Measurements from ENCODE around the gene NPTN.
A peak's percentile ranks its signal among the peaks of the same experiment; 100 is the strongest.
"Not testable (repeated sequence)": the region's sequence is repeated elsewhere in the genome, so short reads cannot be mapped to it uniquely, and the experiment has no call there.

The NPTN gene

DNA sequence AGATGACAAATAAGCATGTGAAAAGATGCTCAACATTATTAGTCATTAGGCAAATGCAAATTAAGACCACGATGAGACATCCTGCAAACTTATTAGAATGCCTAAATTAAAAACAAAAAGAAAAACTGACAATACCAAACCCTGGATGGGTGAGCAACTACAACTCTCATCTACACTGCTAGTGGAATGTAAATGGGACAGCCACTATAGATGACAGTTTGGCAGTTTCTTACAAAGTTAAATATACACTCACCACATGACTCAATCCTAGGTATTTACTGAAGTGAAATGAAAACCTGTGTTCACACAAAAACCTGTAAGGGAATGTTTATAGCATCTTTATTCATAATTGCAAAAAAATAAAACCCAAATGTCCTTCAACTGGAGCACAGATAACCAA, 74.7 kb downstream of the NPTN start:
- no peak for TF ChIP-seq POLR2A (IDR thresholded peaks at IDR 0.05; ENCODE audit: low read depth, low read length)
- TF ChIP-seq TAF1 (IDR thresholded peaks at IDR 0.05; ENCODE audit: borderline replicate concordance, low read depth, low read length), result no peak
- no peak for TF ChIP-seq POLR2AphosphoS5 (IDR thresholded peaks at IDR 0.05; ENCODE audit: low read depth, low read length)
- FAIRE-seq (no peak), DNase-seq (ENCODE audit: insufficient read length) (no peak)

DNA sequence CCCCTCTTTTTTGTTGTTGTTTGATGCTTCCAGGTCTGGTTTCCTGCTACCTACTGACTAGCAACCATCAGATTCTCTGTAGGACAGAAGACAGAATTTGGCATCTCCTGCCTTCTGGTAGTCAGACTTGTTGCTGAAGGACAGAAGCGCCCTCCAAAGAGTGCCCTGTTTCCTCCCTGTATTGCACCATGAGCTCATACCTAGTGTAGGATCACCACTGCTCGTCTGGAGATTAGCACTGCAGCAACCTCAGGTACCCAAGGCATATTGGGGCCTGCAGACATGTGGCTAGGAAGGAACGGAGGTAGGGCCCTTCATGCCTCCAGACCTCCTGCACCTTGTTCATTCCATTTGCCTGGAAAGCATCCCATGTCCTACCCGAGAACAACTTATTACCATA, 78.1 kb downstream of the NPTN start:
- FAIRE-seq, result no peak
- no peak for DNase-seq (ENCODE audit: insufficient read length)
- TF ChIP-seq TAF1 (IDR thresholded peaks at IDR 0.05; ENCODE audit: borderline replicate concordance, low read depth, low read length), result no peak
- no peak for TF ChIP-seq POLR2A (IDR thresholded peaks at IDR 0.05; ENCODE audit: low read depth, low read length)
- no peak for TF ChIP-seq POLR2AphosphoS5 (IDR thresholded peaks at IDR 0.05; ENCODE audit: low read depth, low read length)

DNA sequence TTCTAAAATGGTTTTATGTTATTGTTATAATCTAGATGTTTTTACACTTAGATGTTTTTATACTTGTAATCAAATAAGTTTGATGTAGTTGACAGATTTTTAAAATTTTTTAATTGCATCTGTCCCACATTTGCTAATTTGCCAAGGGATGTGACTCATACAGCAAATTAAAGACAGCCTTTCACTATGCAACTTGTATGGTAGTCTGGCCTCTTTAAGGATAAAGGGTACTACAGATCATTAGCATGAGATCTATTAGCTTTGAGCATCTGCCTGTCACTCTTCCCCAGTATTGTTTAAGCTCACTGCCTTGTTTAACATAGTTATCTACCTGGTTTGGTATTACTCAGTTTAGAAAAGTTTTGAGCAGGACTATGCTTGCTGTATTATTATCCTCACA, 83.0 kb downstream of the NPTN start:
- FAIRE-seq (no peak), DNase-seq (ENCODE audit: insufficient read length) (no peak)
- TF ChIP-seq POLR2A (IDR thresholded peaks at IDR 0.05; ENCODE audit: low read depth, low read length) (no peak), TAF1 (IDR thresholded peaks at IDR 0.05; ENCODE audit: borderline replicate concordance, low read depth, low read length) (no peak), POLR2AphosphoS5 (IDR thresholded peaks at IDR 0.05; ENCODE audit: low read depth, low read length) (no peak)

DNA sequence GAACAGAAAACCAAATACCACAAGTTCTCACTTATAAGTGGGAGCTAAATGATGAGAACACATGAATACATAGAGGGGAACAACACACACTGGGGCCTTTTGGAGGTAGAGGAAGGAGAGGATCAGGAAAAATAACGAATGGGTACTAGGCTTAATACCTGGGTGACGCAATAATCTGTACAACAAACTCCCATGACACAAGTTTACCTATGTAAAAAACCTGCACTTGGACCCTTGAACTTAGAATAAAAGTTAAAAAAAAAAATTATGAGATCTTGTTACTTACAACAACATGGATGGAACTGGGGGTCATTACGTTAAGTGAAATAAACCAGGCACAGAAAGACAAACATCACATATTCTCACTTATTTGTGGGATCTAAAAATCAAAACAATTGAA, 84.3 kb downstream of the NPTN start:
- peak; percentile 40 for FAIRE-seq
- not testable (repeated sequence) for DNase-seq (ENCODE audit: insufficient read length)

DNA sequence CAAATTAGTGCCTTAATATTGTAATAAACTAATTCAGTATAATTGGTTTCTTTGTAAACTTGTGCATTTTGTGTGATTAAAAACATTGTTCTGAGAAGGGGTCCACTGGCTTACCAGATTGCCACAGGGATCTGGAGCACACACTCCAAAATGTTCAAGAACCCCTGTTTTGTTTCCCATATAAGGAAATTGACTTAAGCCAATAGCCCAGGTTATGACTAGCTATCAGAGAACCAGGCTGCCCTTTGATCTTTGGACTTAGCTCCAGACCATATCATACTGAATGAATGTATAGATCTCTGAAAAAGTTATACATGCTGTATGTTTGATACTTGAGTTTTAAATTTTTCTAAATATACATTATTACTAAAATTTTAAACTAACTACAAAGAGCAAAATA, 91.7 kb downstream of the NPTN start:
- FAIRE-seq (no peak), DNase-seq (ENCODE audit: insufficient read length) (no peak)
- TF ChIP-seq TAF1 (IDR thresholded peaks at IDR 0.05; ENCODE audit: borderline replicate concordance, low read depth, low read length) (no peak), POLR2A (IDR thresholded peaks at IDR 0.05; ENCODE audit: low read depth, low read length) (no peak), POLR2AphosphoS5 (IDR thresholded peaks at IDR 0.05; ENCODE audit: low read depth, low read length) (no peak)

DNA sequence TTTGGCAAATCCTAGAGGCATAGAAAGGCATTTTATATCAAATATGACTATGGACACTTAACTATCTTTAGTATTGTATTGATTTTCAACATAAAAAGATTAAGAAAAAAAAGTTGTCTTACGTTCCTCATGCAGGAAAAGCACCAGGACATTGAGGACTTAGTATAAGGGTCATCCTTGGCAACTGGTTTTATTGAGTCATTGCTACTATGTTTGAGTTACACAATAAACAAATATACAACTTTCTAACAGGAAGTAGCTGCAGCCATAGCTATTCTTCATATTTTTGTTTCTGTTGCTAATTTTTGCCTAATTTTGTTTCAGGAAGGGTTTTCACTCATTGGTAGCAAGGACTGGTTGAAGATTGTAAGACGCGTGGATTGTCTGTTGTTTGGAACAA, 93.0 kb downstream of the NPTN start:
- no peak for FAIRE-seq
- no peak for TF ChIP-seq POLR2A (IDR thresholded peaks at IDR 0.05; ENCODE audit: low read depth, low read length)
- DNase-seq (ENCODE audit: insufficient read length), result no peak

DNA sequence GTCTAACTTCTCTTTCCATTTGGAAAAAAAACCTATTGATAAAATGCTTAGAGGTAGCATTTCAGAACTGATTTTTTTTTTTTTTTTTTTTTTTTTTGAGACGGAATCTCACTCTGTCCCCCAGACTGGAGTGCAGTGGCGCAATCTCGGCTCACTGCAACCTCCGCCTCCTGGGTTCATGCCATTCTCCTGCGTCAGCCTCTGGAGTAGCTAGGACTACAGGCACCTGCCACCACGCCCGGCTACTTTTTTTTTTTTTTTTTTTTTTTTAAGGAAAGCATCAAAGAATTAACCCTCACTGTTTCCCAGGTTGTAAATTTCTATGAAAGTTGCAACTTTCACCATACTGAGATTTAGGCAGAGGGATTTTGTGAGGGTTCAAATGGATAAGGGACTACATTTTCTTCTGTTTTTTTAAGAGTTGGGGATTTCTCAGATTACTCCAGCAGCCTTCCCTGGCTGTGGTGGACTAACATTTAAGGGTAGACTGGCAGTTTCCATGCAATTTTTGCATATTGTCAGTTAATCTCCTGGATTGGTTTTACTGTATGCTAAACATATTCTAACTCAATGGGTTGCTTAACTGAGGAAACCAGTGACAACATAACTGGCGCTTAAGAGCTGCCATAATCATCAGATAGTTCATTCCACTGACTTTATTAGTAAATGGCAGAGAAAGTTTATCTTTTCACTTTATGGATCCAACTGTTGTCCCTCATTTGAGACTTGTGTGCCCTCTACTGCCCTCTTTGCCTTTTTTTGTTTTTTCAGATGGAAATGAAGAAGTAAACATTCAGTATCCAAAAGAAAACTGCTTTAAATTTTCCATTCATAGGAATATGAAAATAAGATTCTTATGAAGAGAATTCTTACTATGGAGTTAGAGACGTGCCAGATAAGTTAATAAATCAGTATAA, 93.7 kb downstream of the NPTN start:
- no peak for FAIRE-seq
- DNase-seq (ENCODE audit: insufficient read length), result no peak
- TF ChIP-seq POLR2A (IDR thresholded peaks at IDR 0.05; ENCODE audit: low read depth, low read length), result no peak

DNA sequence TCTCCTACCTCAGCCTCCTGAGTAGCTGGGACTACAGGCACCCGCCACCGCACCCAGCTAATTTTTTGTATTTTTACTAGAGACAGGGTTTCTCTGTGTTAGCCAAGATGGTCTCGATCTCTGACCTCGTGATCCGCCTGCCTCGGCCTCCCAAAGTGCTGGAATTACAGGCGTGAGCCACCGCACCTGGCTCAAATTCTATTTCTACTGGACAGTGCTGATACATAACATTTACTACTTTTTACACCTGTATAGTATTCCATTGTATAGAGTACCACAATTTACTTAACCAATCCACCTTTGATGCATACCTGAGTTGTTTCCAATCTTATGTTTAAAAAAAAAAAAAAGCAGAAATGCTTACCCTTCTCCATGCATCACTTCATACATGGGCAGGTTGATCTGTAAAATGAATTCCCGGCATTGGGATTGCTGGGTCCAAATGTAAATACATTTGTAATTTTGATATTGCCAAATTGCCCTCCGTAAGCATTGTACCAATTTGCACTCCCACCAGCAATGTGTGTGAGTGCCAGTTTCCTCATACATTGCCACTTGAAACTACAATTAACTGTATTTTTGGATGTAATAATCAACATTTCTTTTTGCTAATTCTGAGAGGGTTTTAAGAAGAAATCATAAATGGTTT, 94.5 kb downstream of the NPTN start:
- DNase-seq (ENCODE audit: insufficient read length), result no peak
- TF ChIP-seq TAF1 (IDR thresholded peaks at IDR 0.05; ENCODE audit: borderline replicate concordance, low read depth, low read length) (no peak), POLR2AphosphoS5 (IDR thresholded peaks at IDR 0.05; ENCODE audit: low read depth, low read length) (no peak), POLR2A (IDR thresholded peaks at IDR 0.05; ENCODE audit: low read depth, low read length) (no peak)

DNA sequence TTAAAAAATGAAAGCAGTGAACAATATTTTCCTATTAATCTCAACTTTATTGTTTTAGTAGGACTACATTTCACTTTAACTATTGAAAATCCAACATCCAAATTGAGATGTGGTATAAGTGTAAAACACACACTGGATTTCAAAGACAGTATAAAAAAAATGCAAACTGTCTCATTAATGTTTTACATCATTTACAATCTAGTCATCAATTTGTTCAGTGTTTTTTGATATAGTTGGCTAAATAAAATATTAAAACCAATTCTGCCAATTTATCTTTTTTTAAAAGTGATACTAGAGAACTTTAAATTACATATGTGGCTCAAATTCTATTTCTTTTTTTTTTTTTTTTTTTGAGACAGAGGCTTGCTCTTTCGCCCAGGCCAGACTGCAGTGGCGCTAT, 95.1 kb downstream of the NPTN start:
- no peak for TF ChIP-seq POLR2AphosphoS5 (IDR thresholded peaks at IDR 0.05; ENCODE audit: low read depth, low read length)
- no peak for TF ChIP-seq TAF1 (IDR thresholded peaks at IDR 0.05; ENCODE audit: borderline replicate concordance, low read depth, low read length)
- TF ChIP-seq POLR2A (IDR thresholded peaks at IDR 0.05; ENCODE audit: low read depth, low read length), result no peak
- FAIRE-seq (no peak), DNase-seq (ENCODE audit: insufficient read length) (no peak)

More for the DNA sequence above, 94.5 kb downstream of the NPTN start:
- FAIRE-seq, result no peak

DNA sequence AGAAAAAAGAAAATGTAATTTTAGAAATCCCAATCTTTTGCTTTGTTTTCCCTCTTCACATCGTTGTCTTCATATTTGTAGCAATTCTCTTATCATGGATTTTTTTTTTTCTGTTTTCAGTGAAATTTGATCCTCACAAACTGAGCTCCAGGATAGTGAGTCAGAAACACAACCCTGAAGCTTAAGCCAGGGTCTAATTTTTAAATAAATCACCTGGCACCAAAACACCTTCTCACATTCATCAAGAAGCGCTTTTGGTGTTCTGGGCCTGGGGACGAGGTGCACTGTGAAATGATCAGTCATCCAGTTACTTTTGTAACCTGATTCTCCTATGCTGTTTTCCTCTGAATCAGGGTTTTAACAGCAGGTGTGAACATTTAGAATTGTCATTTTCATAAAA, 102.5 kb downstream of the NPTN start:
- TF ChIP-seq POLR2A (IDR thresholded peaks at IDR 0.05; ENCODE audit: low read depth, low read length), result no peak
- TF ChIP-seq POLR2AphosphoS5 (IDR thresholded peaks at IDR 0.05; ENCODE audit: low read depth, low read length), result no peak
- no peak for TF ChIP-seq TAF1 (IDR thresholded peaks at IDR 0.05; ENCODE audit: borderline replicate concordance, low read depth, low read length)
- no peak for DNase-seq (ENCODE audit: insufficient read length)
- no peak for FAIRE-seq

DNA sequence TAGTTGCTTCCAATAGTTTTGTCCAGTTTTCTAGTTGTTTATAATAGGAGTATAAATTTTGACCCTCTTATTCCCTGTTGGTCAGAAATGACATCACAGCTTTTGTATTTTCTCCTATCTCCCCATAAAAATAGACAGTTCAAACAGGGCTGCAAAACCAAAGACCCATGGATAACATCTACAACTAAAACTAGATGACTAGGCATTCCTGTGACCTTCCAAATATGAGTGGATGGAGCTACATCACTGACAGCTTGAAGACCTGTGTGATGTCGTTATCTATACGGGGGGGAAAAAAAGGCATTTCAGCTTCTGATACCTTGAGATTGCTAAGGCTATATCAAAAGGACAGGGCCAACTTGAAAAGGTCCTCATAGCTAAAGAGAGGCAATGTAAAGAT, 105.6 kb downstream of the NPTN start:
- DNase-seq (ENCODE audit: insufficient read length), result no peak
- FAIRE-seq, result no peak
- TF ChIP-seq POLR2AphosphoS5 (IDR thresholded peaks at IDR 0.05; ENCODE audit: low read depth, low read length) (no peak), TAF1 (IDR thresholded peaks at IDR 0.05; ENCODE audit: borderline replicate concordance, low read depth, low read length) (no peak), POLR2A (IDR thresholded peaks at IDR 0.05; ENCODE audit: low read depth, low read length) (no peak)

DNA sequence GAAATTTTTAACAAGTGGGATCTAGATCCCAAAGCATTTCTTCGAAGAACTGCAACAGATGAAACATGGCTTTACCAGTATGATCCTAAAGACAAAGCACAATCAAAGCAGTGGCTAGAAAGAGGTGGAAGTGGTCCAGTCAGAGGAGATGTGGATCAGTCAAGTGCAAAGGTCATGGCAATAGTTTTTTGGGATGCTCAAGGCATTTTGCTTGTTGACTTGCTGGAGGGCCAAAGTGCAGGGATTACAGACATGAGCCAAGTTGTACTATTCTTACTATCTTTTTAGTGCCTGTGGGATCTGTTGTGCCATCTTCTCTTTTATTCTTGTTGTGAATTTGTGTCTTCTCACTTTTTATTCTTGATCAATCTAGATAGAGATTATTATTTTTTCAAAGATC, 108.3 kb downstream of the NPTN start:
- FAIRE-seq (no peak), DNase-seq (ENCODE audit: insufficient read length) (no peak)
- TF ChIP-seq TAF1 (IDR thresholded peaks at IDR 0.05; ENCODE audit: borderline replicate concordance, low read depth, low read length) (no peak), POLR2A (IDR thresholded peaks at IDR 0.05; ENCODE audit: low read depth, low read length) (no peak)
